Subcutaneous abdominal adipose tissue (tissue), 5 donors: ENCODE data around the gene TRIO.
A peak's percentile ranks its signal among the peaks of the same experiment; 100 is the strongest.

Experiments used
- H3K27ac ChIP-seq: one replicate; pipeline ENCODE4 v1.7.0; 2013; ENCODE audit warnings: low read depth, mild to moderate bottlenecking, inconsistent platforms, low read length, moderate library complexity
- H3K27me3 ChIP-seq, 5 donors: one replicate each; pipeline ENCODE4 v1.7.0; 2013; ENCODE audit warnings: low read length in 5 of 5, inconsistent platforms in 1 of 5; ENCODE audit not compliant: control insufficient read depth in 5 of 5, insufficient read depth in 4 of 5
- H3K36me3 ChIP-seq, 5 donors: one replicate each; pipeline ENCODE4 v1.7.0; 2013; ENCODE audit warnings: low read length in 5 of 5; ENCODE audit not compliant: control insufficient read depth in 5 of 5, insufficient read depth in 5 of 5
- H3K4me1 ChIP-seq, 5 donors: one replicate each; pipeline ENCODE4 v1.7.0; 2013; ENCODE audit warnings: low read length in 5 of 5, mild to moderate bottlenecking in 3 of 5, moderate library complexity in 1 of 5; ENCODE audit not compliant: control insufficient read depth in 5 of 5, insufficient read depth in 5 of 5
- H3K4me3 ChIP-seq, 5 donors: one replicate each; pipeline ENCODE4 v1.7.0; 2013; ENCODE audit warnings: low read length in 5 of 5, low read depth in 1 of 5
- H3K9ac ChIP-seq, 5 donors: one replicate each; pipeline ENCODE4 v1.7.0; 2013; ENCODE audit warnings: low read length in 5 of 5, mild to moderate bottlenecking in 4 of 5, moderate library complexity in 3 of 5
- H3K9me3 ChIP-seq, 5 donors: one replicate each; pipeline ENCODE4 v1.7.0; 2013; ENCODE audit warnings: low read length in 5 of 5; ENCODE audit not compliant: control insufficient read depth in 5 of 5
- donor health status: healthy.
- donor health status: healthy.
- donor health status: healthy.
- donor health status: healthy.
- donor health status: healthy.

The TRIO gene

GRCh38 chr5:14286574-14287421 is 143.7 kb downstream of the TRIO start:
- no peaks in the 10 kb centered on the region for H3K9me3 ChIP-seq
- H3K9ac ChIP-seq = peak overlapping the region in 1 of 5 donors; percentile 31
- H3K4me1 ChIP-seq = peaks cover 0 to 5% (median 4%) of the 10 kb centered on the region in 5 donors
- peaks cover 10 to 33% (median 27%) of the 10 kb centered on the region in 5 donors for H3K36me3 ChIP-seq
- no peak overlapping the region for H3K4me3 ChIP-seq
- no peak overlapping the region for H3K27ac ChIP-seq
- H3K27me3 ChIP-seq = no peaks in the 10 kb centered on the region

GRCh38 chr5:14292766-14293658 is 149.9 kb downstream of the TRIO start:
- peak overlapping the region in 1 of 5 donors; percentile 8 for H3K9ac ChIP-seq
- peaks cover 9 to 54% (median 41%) of the 10 kb centered on the region in 5 donors for H3K36me3 ChIP-seq
- H3K27ac ChIP-seq = no peak overlapping the region
- H3K4me3 ChIP-seq = no peak overlapping the region
- no peaks in the 10 kb centered on the region for H3K27me3 ChIP-seq
- H3K4me1 ChIP-seq = peaks cover 0 to 12% (median 7%) of the 10 kb centered on the region in 5 donors
- no peaks in the 10 kb centered on the region for H3K9me3 ChIP-seq

- Histone ChIP-seq H3K4me3 (no peak overlapping the region), H3K9me3 (no peaks in the 10 kb centered on the region), H3K9ac (no peak overlapping the region), H3K27ac (no peak overlapping the region), H3K4me1 (peaks cover 0 to 12% (median 7%) of the 10 kb centered on the region in 5 donors), H3K36me3 (peaks cover 10 to 72% (median 54%) of the 10 kb centered on the region in 5 donors), H3K27me3 (no peaks in the 10 kb centered on the region)
Observed at GRCh38 chr5:14295610-14296009, 152.5 kb downstream of the TRIO start.

GRCh38 chr5:14296533-14297331 is 153.6 kb downstream of the TRIO start:
- Histone ChIP-seq H3K9ac (no peak overlapping the region), H3K9me3 (no peaks in the 10 kb centered on the region), H3K4me1 (peaks cover 0 to 12% (median 7%) of the 10 kb centered on the region in 5 donors), H3K27ac (no peak overlapping the region), H3K27me3 (no peaks in the 10 kb centered on the region), H3K36me3 (peaks cover 9 to 74% (median 55%) of the 10 kb centered on the region in 5 donors), H3K4me3 (no peak overlapping the region)

GRCh38 chr5:14297697-14298096 is 154.6 kb downstream of the TRIO start:
- H3K4me3 ChIP-seq = no peak overlapping the region

GRCh38 chr5:14298126-14298847 is 155.1 kb downstream of the TRIO start:
- Histone ChIP-seq H3K9ac (no peak overlapping the region), H3K4me3 (no peak overlapping the region), H3K4me1 (peaks cover 0 to 10% (median 6%) of the 10 kb centered on the region in 5 donors), H3K27ac (no peak overlapping the region), H3K9me3 (no peaks in the 10 kb centered on the region), H3K36me3 (peaks cover 9 to 70% (median 47%) of the 10 kb centered on the region in 5 donors), H3K27me3 (no peaks in the 10 kb centered on the region)

More at GRCh38 chr5:14297697-14298096, 154.6 kb downstream of the TRIO start:
- Histone ChIP-seq H3K9ac (no peak overlapping the region), H3K4me1 (peaks cover 0 to 12% (median 7%) of the 10 kb centered on the region in 5 donors), H3K36me3 (peaks cover 9 to 76% (median 53%) of the 10 kb centered on the region in 5 donors), H3K27ac (no peak overlapping the region), H3K9me3 (no peaks in the 10 kb centered on the region), H3K27me3 (no peaks in the 10 kb centered on the region)

- H3K4me3 ChIP-seq = no peak overlapping the region
- no peak overlapping the region for H3K27ac ChIP-seq
- H3K9me3 ChIP-seq = no peaks in the 10 kb centered on the region
- H3K36me3 ChIP-seq = peaks cover 6 to 71% (median 52%) of the 10 kb centered on the region in 5 donors
- peaks cover 0 to 9% (median 5%) of the 10 kb centered on the region in 5 donors for H3K4me1 ChIP-seq
- H3K9ac ChIP-seq = no peak overlapping the region
- H3K27me3 ChIP-seq = no peaks in the 10 kb centered on the region
Observed at GRCh38 chr5:14299666-14300065, 156.5 kb downstream of the TRIO start.

- H3K4me3 ChIP-seq = no peak overlapping the region
Observed at GRCh38 chr5:14301186-14301585, 158.0 kb downstream of the TRIO start.

GRCh38 chr5:14302330-14302729 is 159.2 kb downstream of the TRIO start:
- no peaks in the 10 kb centered on the region for H3K27me3 ChIP-seq
- H3K9ac ChIP-seq = no peak overlapping the region
- H3K9me3 ChIP-seq = no peaks in the 10 kb centered on the region
- H3K4me1 ChIP-seq = no peaks in the 10 kb centered on the region
- H3K27ac ChIP-seq = no peak overlapping the region
- peaks cover 8 to 73% (median 61%) of the 10 kb centered on the region in 5 donors for H3K36me3 ChIP-seq
- H3K4me3 ChIP-seq = no peak overlapping the region

More at GRCh38 chr5:14301186-14301585, 158.0 kb downstream of the TRIO start:
- H3K27ac ChIP-seq = no peak overlapping the region
- no peak overlapping the region for H3K9ac ChIP-seq
- H3K4me1 ChIP-seq = peaks cover 0 to 8% (median 5%) of the 10 kb centered on the region in 5 donors
- H3K9me3 ChIP-seq = no peaks in the 10 kb centered on the region
- peaks cover 8 to 73% (median 58%) of the 10 kb centered on the region in 5 donors for H3K36me3 ChIP-seq
- H3K27me3 ChIP-seq = no peaks in the 10 kb centered on the region
